PC-9 (cell line): ENCODE measurements around the gene QSER1. TPM values are rescaled to one million over a fixed set of nuclear protein-coding genes. Genes with fewer than 3 reads are reported as not detected.

Experiments used
- BruUV-seq: library from RNA; stranded (reverse); fragments of 400-500 nt; replicated peaks from 2 replicates; lab custom pipeline; 2021; lab: Mats Ljungman, UMichigan
- CTCF ChIA-PET: fragments of 300-600 bp; sonication (Branson Sonifier 250); formaldehyde crosslinking; loops from one replicate; lab custom pipeline; 2022; ENCODE audit warnings: antibody characterized with exemption; lab: Charles Lee
- POLR2A ChIA-PET: fragments of 300-600 bp; sonication (Branson Sonifier 250); formaldehyde crosslinking; loops from one replicate; lab custom pipeline; 2022; ENCODE audit warnings: antibody characterized with exemption; ENCODE audit not compliant: unreplicated experiment; lab: Charles Lee
- DNase-seq, 2 experiments: peaks; one replicate each; pipeline versions ENCODE4 v3.0.0 to v3.0.0-alpha.2; 2015 to 2022; ENCODE audit warnings: mixed read lengths in 1 of 2
- H2AFZ ChIP-seq: fragments of 200-600 bp; sonication (generic); 2 replicates; pipeline ENCODE4 v1.8.1; 2017; ENCODE audit warnings: antibody characterized with exemption
- H3F3A ChIP-seq: fragments of 200-600 bp; sonication (generic); 2 replicates; pipeline ENCODE4 v1.8.1; 2017; ENCODE audit warnings: antibody characterized with exemption, mild to moderate bottlenecking, low read depth; ENCODE audit not compliant: insufficient read depth
- H3K27ac ChIP-seq: fragments of 200-600 bp; sonication (generic); 2 replicates; pipeline ENCODE4 v1.6.1; 2016; ENCODE audit warnings: mixed run types
- H3K27me3 ChIP-seq: fragments of 200-600 bp; sonication (generic); 2 replicates; pipeline ENCODE4 v1.6.1; 2016; ENCODE audit warnings: low read depth, mixed run types; ENCODE audit not compliant: insufficient read depth
- H3K36me3 ChIP-seq: fragments of 200-600 bp; sonication (generic); 2 replicates; pipeline ENCODE4 v1.6.1; 2016; ENCODE audit warnings: low read depth, mixed run types
- H3K4me1 ChIP-seq: fragments of 200-600 bp; sonication (generic); replicated peaks from 2 replicates; pipeline ENCODE4 v1.6.1; 2016; ENCODE audit warnings: mixed run types; ENCODE audit not compliant: insufficient read depth
- H3K4me2 ChIP-seq: fragments of 200-600 bp; sonication (generic); 2 replicates; pipeline ENCODE4 v1.6.1; 2017; ENCODE audit warnings: mixed run types
- H3K4me3 ChIP-seq: fragments of 200-600 bp; sonication (generic); 2 replicates; pipeline ENCODE4 v1.6.1; 2016; ENCODE audit warnings: mixed run types
- H3K79me2 ChIP-seq: fragments of 200-600 bp; sonication (generic); 2 replicates; pipeline ENCODE4 v1.6.1; 2017; ENCODE audit warnings: low read depth, mixed run types
- H3K9me2 ChIP-seq: fragments of 200-600 bp; sonication (generic); 2 replicates; pipeline ENCODE4 v1.8.1; 2017; ENCODE audit warnings: mild to moderate bottlenecking; ENCODE audit not compliant: insufficient read depth
- H3K9me3 ChIP-seq: fragments of 200-600 bp; sonication (generic); 2 replicates; pipeline ENCODE4 v1.8.1; 2016; ENCODE audit warnings: low read depth; ENCODE audit not compliant: insufficient read depth
- H4K20me1 ChIP-seq: fragments of 200-600 bp; sonication (generic); 2 replicates; pipeline ENCODE4 v1.8.1; 2017; ENCODE audit not compliant: insufficient read depth
- EZH2 ChIP-seq: fragments of 200-600 bp; sonication (generic); IDR thresholded peaks from 2 replicates; pipeline ENCODE4 v1.8.0; 2017; ENCODE audit warnings: antibody characterized with exemption, low read depth
- intact Hi-C: fragments of 100-400 bp; cut with micrococcal nuclease; formaldehyde crosslinking; loops from one replicate; pipeline ENCODE4 v1.10.0; 2022; ENCODE audit not compliant: unreplicated experiment
- total RNA-seq: library from RNA; stranded (reverse); gene quantifications from 2 replicates; pipeline ENCODE4 v1.2.3, GENCODE V29; 2021
- TF ChIP-seq, protein P1 (sequence below): fragments of 200-600 bp; sonication (generic); conservative IDR thresholded peaks from 2 replicates; pipeline ENCODE4 v1.6.1; 2017; ENCODE audit warnings: mixed run types, antibody characterized with exemption, mild to moderate bottlenecking, moderate library complexity

The QSER1 gene
- total RNA-seq, 1 experiment from 2014 or later = 60.2 TPM

DNA sequence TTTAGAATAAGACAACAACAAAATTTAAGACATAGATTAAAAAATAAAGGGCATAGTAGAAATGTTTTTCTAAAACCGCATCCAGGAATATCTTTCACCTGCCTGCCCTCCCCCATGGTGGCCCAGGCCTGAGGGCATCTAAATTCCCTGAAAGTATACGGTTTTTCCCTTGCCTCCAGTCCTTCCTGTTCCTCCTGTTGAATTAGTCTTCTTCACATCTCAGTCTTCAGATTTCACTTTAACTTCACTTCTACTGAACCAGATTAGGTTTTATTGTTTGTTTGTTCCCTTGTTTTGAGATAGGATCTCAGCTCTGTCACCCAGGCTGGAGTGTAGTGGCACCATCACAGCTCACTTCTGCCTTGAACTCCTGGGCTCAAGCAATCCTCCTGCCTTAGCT, 90.0 kb downstream of the QSER1 start:
- H3K36me3 ChIP-seq = peaks cover 6% of the 10 kb centered on the region
- BruUV-seq = TSS peak; percentile 13
- no peaks in the 10 kb centered on the region for H3K27me3 ChIP-seq
- H3K9me3 ChIP-seq = no peaks in the 10 kb centered on the region
- H3K4me3 ChIP-seq = no peak overlapping the region
- no peaks in the 10 kb centered on the region for H4K20me1 ChIP-seq
- H3K79me2 ChIP-seq = no peaks in the 10 kb centered on the region
- H3K4me1 ChIP-seq = no peaks in the 10 kb centered on the region; the same call in 1 of the 2 replicates
- no peak for DNase-seq
- no peaks in the 10 kb centered on the region for H3K9me2 ChIP-seq
- TF ChIP-seq EZH2 = no peak
- TF ChIP-seq, protein P1, sequence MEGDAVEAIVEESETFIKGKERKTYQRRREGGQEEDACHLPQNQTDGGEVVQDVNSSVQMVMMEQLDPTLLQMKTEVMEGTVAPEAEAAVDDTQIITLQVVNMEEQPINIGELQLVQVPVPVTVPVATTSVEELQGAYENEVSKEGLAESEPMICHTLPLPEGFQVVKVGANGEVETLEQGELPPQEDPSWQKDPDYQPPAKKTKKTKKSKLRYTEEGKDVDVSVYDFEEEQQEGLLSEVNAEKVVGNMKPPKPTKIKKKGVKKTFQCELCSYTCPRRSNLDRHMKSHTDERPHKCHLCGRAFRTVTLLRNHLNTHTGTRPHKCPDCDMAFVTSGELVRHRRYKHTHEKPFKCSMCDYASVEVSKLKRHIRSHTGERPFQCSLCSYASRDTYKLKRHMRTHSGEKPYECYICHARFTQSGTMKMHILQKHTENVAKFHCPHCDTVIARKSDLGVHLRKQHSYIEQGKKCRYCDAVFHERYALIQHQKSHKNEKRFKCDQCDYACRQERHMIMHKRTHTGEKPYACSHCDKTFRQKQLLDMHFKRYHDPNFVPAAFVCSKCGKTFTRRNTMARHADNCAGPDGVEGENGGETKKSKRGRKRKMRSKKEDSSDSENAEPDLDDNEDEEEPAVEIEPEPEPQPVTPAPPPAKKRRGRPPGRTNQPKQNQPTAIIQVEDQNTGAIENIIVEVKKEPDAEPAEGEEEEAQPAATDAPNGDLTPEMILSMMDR = no peak
- POLR2A ChIA-PET = no interaction called here
- peaks cover 3% of the 10 kb centered on the region; the same call in 1 of the 2 replicates for H3F3A ChIP-seq
- no peak overlapping the region for H2AFZ ChIP-seq
- intact Hi-C loops = no loop called here
- CTCF ChIA-PET = no interaction called here
- no peak overlapping the region for H3K27ac ChIP-seq
- no peak overlapping the region for H3K4me2 ChIP-seq

DNA sequence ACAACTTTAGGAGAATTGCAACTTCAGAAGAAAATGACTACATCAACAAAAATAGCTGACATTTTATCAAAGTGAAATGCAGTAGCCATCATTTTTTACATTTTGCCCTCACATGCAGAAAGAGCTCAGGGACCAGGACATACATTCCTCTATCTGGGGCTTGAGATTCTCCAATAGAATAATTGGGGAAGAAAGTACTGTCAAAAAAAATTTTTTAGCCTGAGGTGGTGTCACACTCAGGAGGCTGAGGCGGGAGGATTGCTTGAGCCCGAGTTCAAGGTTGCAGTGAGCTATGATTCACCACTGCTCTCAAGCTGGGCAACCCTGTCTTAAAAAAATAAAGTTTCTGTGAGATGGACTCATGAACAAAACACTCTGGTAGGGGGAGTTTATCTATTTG, 90.9 kb downstream of the QSER1 start:
- no peak for TF ChIP-seq EZH2
- TF ChIP-seq, protein P1 = no peak
- no peak overlapping the region for H3K27ac ChIP-seq
- intact Hi-C loops = no loop called here
- H3K4me2 ChIP-seq = no peak overlapping the region
- H3K9me3 ChIP-seq = no peaks in the 10 kb centered on the region
- H3K4me1 ChIP-seq = no peaks in the 10 kb centered on the region; the same call in 1 of the 2 replicates
- CTCF ChIA-PET = no interaction called here
- H3F3A ChIP-seq = peaks cover 3% of the 10 kb centered on the region; the same call in 1 of the 2 replicates
- POLR2A ChIA-PET = interaction anchor here (0.5 to 0.7 kb wide), 2 partner anchors 91 to 145 kb away, joined by 3 to 4 read pairs; partner anchors contain the start of gene QSER1
- DNase-seq = no peak
- H3K4me3 ChIP-seq = no peak overlapping the region
- no peaks in the 10 kb centered on the region for H3K27me3 ChIP-seq
- H3K9me2 ChIP-seq = no peaks in the 10 kb centered on the region
- no TSS peak for BruUV-seq
- no peaks in the 10 kb centered on the region for H4K20me1 ChIP-seq
- no peaks in the 10 kb centered on the region for H3K36me3 ChIP-seq
- H3K79me2 ChIP-seq = no peaks in the 10 kb centered on the region
- no peak overlapping the region for H2AFZ ChIP-seq

DNA sequence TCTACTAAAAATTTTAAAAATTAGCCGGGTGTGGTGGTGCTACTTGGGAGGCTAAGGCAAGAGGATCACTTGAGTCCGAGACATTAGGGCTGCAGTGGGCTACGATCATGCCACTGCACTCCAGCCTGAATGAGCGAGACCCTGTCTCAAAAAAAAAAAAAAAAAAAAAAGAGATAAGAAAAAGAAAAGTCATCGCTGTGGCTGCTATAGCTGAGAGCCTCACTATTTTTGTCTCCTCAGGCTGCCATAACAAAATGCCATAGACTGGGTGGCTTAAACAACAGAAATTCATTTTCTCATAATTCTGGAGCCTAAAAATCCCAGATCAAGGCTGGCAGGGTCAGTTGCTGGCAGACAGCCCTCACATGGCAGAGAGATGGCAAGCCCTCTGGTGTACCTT, 93.0 kb downstream of the QSER1 start:
- no peaks in the 10 kb centered on the region; the same call in 1 of the 2 replicates for H3K4me1 ChIP-seq
- DNase-seq = no peak
- H3K36me3 ChIP-seq = no peaks in the 10 kb centered on the region
- H3K4me3 ChIP-seq = no peak overlapping the region
- H3K4me2 ChIP-seq = no peak overlapping the region
- no peak overlapping the region for H2AFZ ChIP-seq
- H3K27me3 ChIP-seq = no peaks in the 10 kb centered on the region
- BruUV-seq = no TSS peak
- TF ChIP-seq, protein P1 = no peak
- TF ChIP-seq EZH2 = no peak
- no peaks in the 10 kb centered on the region for H3K79me2 ChIP-seq
- H3F3A ChIP-seq = peaks cover 3% of the 10 kb centered on the region; the same call in 1 of the 2 replicates
- no peaks in the 10 kb centered on the region for H3K9me3 ChIP-seq
- POLR2A ChIA-PET = no interaction called here
- H3K9me2 ChIP-seq = no peaks in the 10 kb centered on the region
- CTCF ChIA-PET = no interaction called here
- intact Hi-C loops = no loop called here
- no peaks in the 10 kb centered on the region for H4K20me1 ChIP-seq
- H3K27ac ChIP-seq = no peak overlapping the region
